Activated CD4-positive, CD25-positive, alpha-beta regulatory T cell (primary cell): Measurements from ENCODE around the gene ANTXR1.
"Not testable (repeated sequence)": the region's sequence is repeated elsewhere in the genome, so short reads cannot be mapped to it uniquely, and the experiment has no call there.

ENCODE experiments used
- DNase-seq, 4 experiments: peaks; one replicate each; lab custom pipeline; 2025; lab: John Stamatoyannopoulos, UW

The ANTXR1 gene

GRCh38 chr2:69165091-69165880 lies 152.3 kb downstream of the ANTXR1 start:
- DNase-seq: no peak

GRCh38 chr2:69166465-69166811 lies 153.5 kb downstream of the ANTXR1 start:
- DNase-seq: no peak

- no peak for DNase-seq
Observed at GRCh38 chr2:69166812-69167468, 154.0 kb downstream of the ANTXR1 start.

- no peak for DNase-seq
Observed at GRCh38 chr2:69167469-69167822, 154.5 kb downstream of the ANTXR1 start.

GRCh38 chr2:69168144-69168813 lies 155.3 kb downstream of the ANTXR1 start:
- no peak for DNase-seq

GRCh38 chr2:69168950-69169654 lies 156.1 kb downstream of the ANTXR1 start:
- no peak for DNase-seq

GRCh38 chr2:69169655-69170389 lies 156.8 kb downstream of the ANTXR1 start:
- no peak for DNase-seq

GRCh38 chr2:69170661-69171060 lies 157.7 kb downstream of the ANTXR1 start:
- no peak for DNase-seq

GRCh38 chr2:69171116-69171896 lies 158.3 kb downstream of the ANTXR1 start:
- DNase-seq: no peak

- no peak for DNase-seq
Observed at GRCh38 chr2:69171897-69172525, 159.0 kb downstream of the ANTXR1 start.

- DNase-seq: no peak
Observed at GRCh38 chr2:69173706-69174105, 160.7 kb downstream of the ANTXR1 start.

- DNase-seq: not testable (repeated sequence)
Observed at GRCh38 chr2:69174211-69174610, 161.2 kb downstream of the ANTXR1 start.

- DNase-seq: no peak
Observed at GRCh38 chr2:69175790-69176715, 163.1 kb downstream of the ANTXR1 start.

- no peak for DNase-seq
Observed at GRCh38 chr2:69177063-69177771, 164.2 kb downstream of the ANTXR1 start.

GRCh38 chr2:69177785-69178636 lies 165.0 kb downstream of the ANTXR1 start:
- no peak for DNase-seq

- DNase-seq: no peak
Observed at GRCh38 chr2:69178756-69179155, 165.8 kb downstream of the ANTXR1 start.

- DNase-seq: no peak
Observed at GRCh38 chr2:69180227-69180626, 167.2 kb downstream of the ANTXR1 start.

GRCh38 chr2:69180974-69181373 lies 168.0 kb downstream of the ANTXR1 start:
- no peak for DNase-seq
